GM23338 (cell line): ENCODE measurements around the gene CBARP. TPM values are rescaled to one million over a fixed set of nuclear protein-coding genes. Genes with fewer than 3 reads are reported as not detected.

Experiments
- ATAC-seq: fragments of 200-7000 bp; cut with Tn5 transposase; 3 replicates; pipeline ENCODE4 v1.9.1; 2020
- DNase-seq: peaks from one replicate; pipeline ENCODE4 v3.0.0-alpha.2; 2015; ENCODE audit warnings: low spot score
- H2AFZ ChIP-seq: fragments of 200-600 bp; sonication (generic); 2 replicates; pipeline ENCODE4 v1.8.0; 2016; ENCODE audit warnings: antibody characterized with exemption, mild to moderate bottlenecking, moderate library complexity
- H3F3A ChIP-seq: fragments of 200-600 bp; sonication (generic); replicated peaks from 2 replicates; pipeline ENCODE4 v1.8.0; 2017; ENCODE audit warnings: antibody characterized with exemption, mixed run types, low read depth
- H3K27ac ChIP-seq: fragments of 200-600 bp; sonication (generic); 2 replicates; pipeline ENCODE4 v1.6.1; 2016; ENCODE audit warnings: low read depth
- H3K27me3 ChIP-seq: fragments of 200-600 bp; sonication (generic); 2 replicates; pipeline ENCODE4 v1.8.0; 2016; ENCODE audit warnings: mild to moderate bottlenecking, mixed run types, moderate library complexity; ENCODE audit not compliant: insufficient read depth
- H3K36me3 ChIP-seq: fragments of 200-600 bp; sonication (generic); 2 replicates; pipeline ENCODE4 v1.8.0; 2016; ENCODE audit warnings: mild to moderate bottlenecking; ENCODE audit not compliant: insufficient read depth
- H3K4me1 ChIP-seq: fragments of 200-600 bp; sonication (generic); 2 replicates; pipeline ENCODE4 v1.8.0; 2016; ENCODE audit warnings: mild to moderate bottlenecking, moderate library complexity; ENCODE audit not compliant: insufficient read depth
- H3K4me2 ChIP-seq: fragments of 200-600 bp; sonication (generic); 2 replicates; pipeline ENCODE4 v1.7.1; 2017; ENCODE audit warnings: mixed run types
- H3K4me3 ChIP-seq: fragments of 200-600 bp; sonication (generic); 2 replicates; pipeline ENCODE4 v1.6.1; 2016; ENCODE audit warnings: mixed run types
- H3K79me2 ChIP-seq: fragments of 200-600 bp; sonication (generic); replicated peaks from 2 replicates; pipeline ENCODE4 v1.8.0; 2017; ENCODE audit warnings: mild to moderate bottlenecking; ENCODE audit not compliant: insufficient read depth
- H3K9me2 ChIP-seq: fragments of 200-600 bp; sonication (generic); 2 replicates; pipeline ENCODE4 v1.8.0; 2017; ENCODE audit not compliant: insufficient read depth
- H4K20me1 ChIP-seq: fragments of 200-600 bp; sonication (generic); replicated peaks from 2 replicates; pipeline ENCODE4 v1.8.0; 2017; ENCODE audit warnings: mild to moderate bottlenecking; ENCODE audit not compliant: insufficient read depth
- H3K27ac Mint-ChIP-seq: 2 replicates; pipeline ENCODE4 v1.8.0; 2020; ENCODE audit warnings: inconsistent platforms, mild to moderate bottlenecking, moderate library complexity, mixed read lengths
- H3K27me3 Mint-ChIP-seq: 3 replicates; pipeline ENCODE4 v1.8.0; 2022; ENCODE audit warnings: low read depth, mild to moderate bottlenecking, moderate library complexity, mixed read lengths, inconsistent platforms; ENCODE audit not compliant: insufficient read depth, poor library complexity
- H3K36me3 Mint-ChIP-seq: 3 replicates; pipeline ENCODE4 v1.8.0; 2021; ENCODE audit warnings: low read depth, mild to moderate bottlenecking, inconsistent platforms, moderate library complexity, mixed read lengths
- H3K4me1 Mint-ChIP-seq: 3 replicates; pipeline ENCODE4 v1.8.0; 2020; ENCODE audit warnings: mild to moderate bottlenecking, inconsistent platforms, mixed read lengths
- H3K4me3 Mint-ChIP-seq: 3 replicates; pipeline ENCODE4 v1.8.0; 2021; ENCODE audit warnings: moderate library complexity, mild to moderate bottlenecking, inconsistent platforms, mixed read lengths
- H3K9me3 Mint-ChIP-seq: 3 replicates; pipeline ENCODE4 v1.8.0; 2020; ENCODE audit warnings: moderate library complexity, mild to moderate bottlenecking, inconsistent platforms, mixed read lengths
- CREB1 ChIP-seq: fragments of 250-450 bp; sonication (Bioruptor Pico); IDR thresholded peaks from 2 replicates; pipeline ENCODE4 v1.5.0; 2020; ENCODE audit warnings: low read depth, mild to moderate bottlenecking, moderate library complexity
- CTCF ChIP-seq, 2 experiments: fragments of 200-600 bp in 1 of 2; sonication (generic) in 1 of 2; conservative IDR thresholded peaks; 2 replicates each; pipeline versions ENCODE4 v1.5.1 to v1.6.1; 2016 to 2017; ENCODE audit warnings: antibody characterized with exemption in 2 of 2, low read depth in 2 of 2, mild to moderate bottlenecking in 2 of 2, moderate library complexity in 1 of 2
- ETS1 ChIP-seq: IDR thresholded peaks from 2 replicates; pipeline ENCODE4 v1.6.1; 2016; ENCODE audit warnings: antibody characterized with exemption
- EZH2 ChIP-seq: fragments of 200-600 bp; sonication (generic); IDR thresholded peaks from one replicate; pipeline ENCODE4 v1.8.0; 2017; ENCODE audit warnings: antibody characterized with exemption, mild to moderate bottlenecking, low read depth; ENCODE audit not compliant: unreplicated experiment
- EZH2phosphoT487 ChIP-seq: fragments of 200-600 bp; sonication (generic); IDR thresholded peaks from one replicate; pipeline ENCODE4 v1.8.1; 2018; ENCODE audit warnings: antibody characterized with exemption; ENCODE audit not compliant: unreplicated experiment
- JUNB ChIP-seq: IDR thresholded peaks from one replicate; pipeline ENCODE4 v1.6.1; 2016; ENCODE audit warnings: antibody characterized with exemption; ENCODE audit not compliant: unreplicated experiment
- NANOG ChIP-seq: IDR thresholded peaks from 2 replicates; pipeline ENCODE4 v1.6.1; 2016; ENCODE audit warnings: antibody characterized with exemption, borderline replicate concordance
- POLR2AphosphoS5 ChIP-seq: IDR thresholded peaks from 2 replicates; pipeline ENCODE4 v1.6.1; 2016; ENCODE audit warnings: antibody characterized with exemption, low read depth
- STAT1 ChIP-seq: IDR thresholded peaks from one replicate; pipeline ENCODE4 v1.6.1; 2016; ENCODE audit warnings: antibody characterized with exemption; ENCODE audit not compliant: unreplicated experiment
- ZNF114 ChIP-seq: fragments of 250-450 bp; sonication (Bioruptor Pico); IDR thresholded peaks from 2 replicates; pipeline ENCODE4 v1.5.0; 2020; ENCODE audit warnings: mild to moderate bottlenecking, moderate library complexity
- ZNF331 ChIP-seq: fragments of 250-450 bp; sonication (Bioruptor Pico); IDR thresholded peaks from 2 replicates; pipeline ENCODE4 v1.5.0; 2020; ENCODE audit warnings: low read depth, mild to moderate bottlenecking, moderate library complexity
- ZNF462 ChIP-seq: fragments of 250-450 bp; sonication (Bioruptor Pico); IDR thresholded peaks from 2 replicates; pipeline ENCODE4 v1.5.0; 2020; ENCODE audit warnings: mild to moderate bottlenecking, moderate library complexity
- polyA plus RNA-seq: library from polyadenylated mRNA; unstranded; fragments of >200 nt; fragmentation: Nextera tagmentation; extraction: Ambion mirVana; gene quantifications from 2 replicates; pipeline ENCODE4 v1.2.1, GENCODE V29; 2016
- total RNA-seq: library from RNA; depleted of rRNA; stranded (reverse); fragments of >200 nt; shearing (Covaris generic); gene quantifications from 2 replicates; pipeline ENCODE4 v1.2.3, GENCODE V29; 2014

CBARP gene
- total and polyA plus RNA-seq, 2 experiments from 2014 or later: 2.0 to 14.1 TPM

- no peak for TF ChIP-seq ZNF462
- no peak for TF ChIP-seq POLR2AphosphoS5
- TF ChIP-seq EZH2phosphoT487: no peak
- TF ChIP-seq NANOG: no peak
- TF ChIP-seq CREB1 (CRISPR knock-in tag): no peak
- TF ChIP-seq ZNF114 (CRISPR knock-in tag): no peak
- TF ChIP-seq ZNF331: no peak
Observed at GRCh38 chr19:1229924-1230782, 7.7 kb downstream of the CBARP start (continued).

- DNase-seq: no peak
- Histone ChIP-seq H3K27me3 (no peaks in the 10 kb centered on the region), H3K4me1 (no peaks in the 10 kb centered on the region), H3K36me3 (no peaks in the 10 kb centered on the region), H3F3A (0 out of 2 replicates have a peak, but pooled peaks cover 21% of the 10 kb centered on the region), H3K4me2 (no peak overlapping the region), H4K20me1 (peaks cover 4% of the 10 kb centered on the region), H3K79me2 (no peaks in the 10 kb centered on the region), H3K9me2 (no peaks in the 10 kb centered on the region), H3K27ac (no peak overlapping the region), H2AFZ (no peak overlapping the region), H3K4me3 (no peak overlapping the region)
- Mint-ChIP-seq H3K9me3 (no peaks in the 10 kb centered on the region), H3K4me3 (no peak overlapping the region), H3K27me3 (peaks cover 5% of the 10 kb centered on the region), H3K36me3 (peaks cover 8% of the 10 kb centered on the region), H3K4me1 (no peaks in the 10 kb centered on the region), H3K27ac (no peak overlapping the region)
- no peak for ATAC-seq
- no peak for TF ChIP-seq ETS1
- no peak for TF ChIP-seq STAT1
- no peak for TF ChIP-seq ZNF331
- no peak for TF ChIP-seq EZH2
- TF ChIP-seq CTCF (conservative IDR thresholded peaks at IDR 0.05; ENCODE audit: low read depth in 2 of 2): no peak
- no peak for TF ChIP-seq EZH2phosphoT487
- TF ChIP-seq ZNF114 (CRISPR knock-in tag): no peak
- no peak for TF ChIP-seq POLR2AphosphoS5
- TF ChIP-seq CREB1 (CRISPR knock-in tag): no peak
- TF ChIP-seq JUNB: no peak
- no peak for TF ChIP-seq NANOG
Observed at GRCh38 chr19:1229056-1229923, 8.5 kb downstream of the CBARP start.
